ENCODE data around the gene TTC7B.

DNA sequence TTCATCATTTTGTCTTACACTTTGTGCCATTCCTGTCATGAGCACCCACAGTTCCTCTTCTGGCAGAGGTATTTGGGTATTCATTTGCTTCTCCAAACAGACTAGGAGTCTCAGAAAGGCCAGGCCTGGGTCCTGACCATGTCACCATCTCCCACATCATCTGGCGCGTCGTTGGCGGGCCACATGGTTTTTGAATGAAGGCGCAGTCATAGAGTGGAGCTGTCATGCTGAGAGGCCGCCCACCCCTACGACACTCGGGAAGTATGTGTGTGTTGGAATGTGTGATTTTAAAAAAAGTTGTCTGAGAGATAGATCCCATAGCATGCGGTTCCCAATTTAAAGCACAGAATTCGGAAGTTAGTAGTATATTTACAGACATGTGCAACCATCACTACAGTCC, 15.6 kb upstream of the TTC7B start:
- TF ChIP-seq CTCF (conservative IDR thresholded peaks at IDR 0.05; ENCODE audit: low read depth in 2 of 2): no peak
- TF ChIP-seq EZH2 (IDR thresholded peaks at IDR 0.05; ENCODE audit: low read depth, unreplicated experiment): no peak
- TF ChIP-seq EZH2phosphoT487 (IDR thresholded peaks at IDR 0.05; ENCODE audit: unreplicated experiment): no peak
- TF ChIP-seq ETS1 (IDR thresholded peaks at IDR 0.05): no peak
- no peak for TF ChIP-seq CREB1 (CRISPR knock-in tag; IDR thresholded peaks at IDR 0.05; ENCODE audit: low read depth)
- TF ChIP-seq, protein P1, sequence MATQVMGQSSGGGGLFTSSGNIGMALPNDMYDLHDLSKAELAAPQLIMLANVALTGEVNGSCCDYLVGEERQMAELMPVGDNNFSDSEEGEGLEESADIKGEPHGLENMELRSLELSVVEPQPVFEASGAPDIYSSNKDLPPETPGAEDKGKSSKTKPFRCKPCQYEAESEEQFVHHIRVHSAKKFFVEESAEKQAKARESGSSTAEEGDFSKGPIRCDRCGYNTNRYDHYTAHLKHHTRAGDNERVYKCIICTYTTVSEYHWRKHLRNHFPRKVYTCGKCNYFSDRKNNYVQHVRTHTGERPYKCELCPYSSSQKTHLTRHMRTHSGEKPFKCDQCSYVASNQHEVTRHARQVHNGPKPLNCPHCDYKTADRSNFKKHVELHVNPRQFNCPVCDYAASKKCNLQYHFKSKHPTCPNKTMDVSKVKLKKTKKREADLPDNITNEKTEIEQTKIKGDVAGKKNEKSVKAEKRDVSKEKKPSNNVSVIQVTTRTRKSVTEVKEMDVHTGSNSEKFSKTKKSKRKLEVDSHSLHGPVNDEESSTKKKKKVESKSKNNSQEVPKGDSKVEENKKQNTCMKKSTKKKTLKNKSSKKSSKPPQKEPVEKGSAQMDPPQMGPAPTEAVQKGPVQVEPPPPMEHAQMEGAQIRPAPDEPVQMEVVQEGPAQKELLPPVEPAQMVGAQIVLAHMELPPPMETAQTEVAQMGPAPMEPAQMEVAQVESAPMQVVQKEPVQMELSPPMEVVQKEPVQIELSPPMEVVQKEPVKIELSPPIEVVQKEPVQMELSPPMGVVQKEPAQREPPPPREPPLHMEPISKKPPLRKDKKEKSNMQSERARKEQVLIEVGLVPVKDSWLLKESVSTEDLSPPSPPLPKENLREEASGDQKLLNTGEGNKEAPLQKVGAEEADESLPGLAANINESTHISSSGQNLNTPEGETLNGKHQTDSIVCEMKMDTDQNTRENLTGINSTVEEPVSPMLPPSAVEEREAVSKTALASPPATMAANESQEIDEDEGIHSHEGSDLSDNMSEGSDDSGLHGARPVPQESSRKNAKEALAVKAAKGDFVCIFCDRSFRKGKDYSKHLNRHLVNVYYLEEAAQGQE (IDR thresholded peaks at IDR 0.05; ENCODE audit: unreplicated experiment): no peak
- TF ChIP-seq POLR2AphosphoS5 (IDR thresholded peaks at IDR 0.05; ENCODE audit: low read depth): no peak
- no peak for TF ChIP-seq NANOG (IDR thresholded peaks at IDR 0.05; ENCODE audit: borderline replicate concordance)
- TF ChIP-seq STAT1 (IDR thresholded peaks at IDR 0.05; ENCODE audit: unreplicated experiment): no peak
- TF ChIP-seq JUNB (IDR thresholded peaks at IDR 0.05; ENCODE audit: unreplicated experiment): no peak
- no peak for TF ChIP-seq ZNF331 (CRISPR knock-in tag; IDR thresholded peaks at IDR 0.05; ENCODE audit: low read depth)
- TF ChIP-seq, protein P2, sequence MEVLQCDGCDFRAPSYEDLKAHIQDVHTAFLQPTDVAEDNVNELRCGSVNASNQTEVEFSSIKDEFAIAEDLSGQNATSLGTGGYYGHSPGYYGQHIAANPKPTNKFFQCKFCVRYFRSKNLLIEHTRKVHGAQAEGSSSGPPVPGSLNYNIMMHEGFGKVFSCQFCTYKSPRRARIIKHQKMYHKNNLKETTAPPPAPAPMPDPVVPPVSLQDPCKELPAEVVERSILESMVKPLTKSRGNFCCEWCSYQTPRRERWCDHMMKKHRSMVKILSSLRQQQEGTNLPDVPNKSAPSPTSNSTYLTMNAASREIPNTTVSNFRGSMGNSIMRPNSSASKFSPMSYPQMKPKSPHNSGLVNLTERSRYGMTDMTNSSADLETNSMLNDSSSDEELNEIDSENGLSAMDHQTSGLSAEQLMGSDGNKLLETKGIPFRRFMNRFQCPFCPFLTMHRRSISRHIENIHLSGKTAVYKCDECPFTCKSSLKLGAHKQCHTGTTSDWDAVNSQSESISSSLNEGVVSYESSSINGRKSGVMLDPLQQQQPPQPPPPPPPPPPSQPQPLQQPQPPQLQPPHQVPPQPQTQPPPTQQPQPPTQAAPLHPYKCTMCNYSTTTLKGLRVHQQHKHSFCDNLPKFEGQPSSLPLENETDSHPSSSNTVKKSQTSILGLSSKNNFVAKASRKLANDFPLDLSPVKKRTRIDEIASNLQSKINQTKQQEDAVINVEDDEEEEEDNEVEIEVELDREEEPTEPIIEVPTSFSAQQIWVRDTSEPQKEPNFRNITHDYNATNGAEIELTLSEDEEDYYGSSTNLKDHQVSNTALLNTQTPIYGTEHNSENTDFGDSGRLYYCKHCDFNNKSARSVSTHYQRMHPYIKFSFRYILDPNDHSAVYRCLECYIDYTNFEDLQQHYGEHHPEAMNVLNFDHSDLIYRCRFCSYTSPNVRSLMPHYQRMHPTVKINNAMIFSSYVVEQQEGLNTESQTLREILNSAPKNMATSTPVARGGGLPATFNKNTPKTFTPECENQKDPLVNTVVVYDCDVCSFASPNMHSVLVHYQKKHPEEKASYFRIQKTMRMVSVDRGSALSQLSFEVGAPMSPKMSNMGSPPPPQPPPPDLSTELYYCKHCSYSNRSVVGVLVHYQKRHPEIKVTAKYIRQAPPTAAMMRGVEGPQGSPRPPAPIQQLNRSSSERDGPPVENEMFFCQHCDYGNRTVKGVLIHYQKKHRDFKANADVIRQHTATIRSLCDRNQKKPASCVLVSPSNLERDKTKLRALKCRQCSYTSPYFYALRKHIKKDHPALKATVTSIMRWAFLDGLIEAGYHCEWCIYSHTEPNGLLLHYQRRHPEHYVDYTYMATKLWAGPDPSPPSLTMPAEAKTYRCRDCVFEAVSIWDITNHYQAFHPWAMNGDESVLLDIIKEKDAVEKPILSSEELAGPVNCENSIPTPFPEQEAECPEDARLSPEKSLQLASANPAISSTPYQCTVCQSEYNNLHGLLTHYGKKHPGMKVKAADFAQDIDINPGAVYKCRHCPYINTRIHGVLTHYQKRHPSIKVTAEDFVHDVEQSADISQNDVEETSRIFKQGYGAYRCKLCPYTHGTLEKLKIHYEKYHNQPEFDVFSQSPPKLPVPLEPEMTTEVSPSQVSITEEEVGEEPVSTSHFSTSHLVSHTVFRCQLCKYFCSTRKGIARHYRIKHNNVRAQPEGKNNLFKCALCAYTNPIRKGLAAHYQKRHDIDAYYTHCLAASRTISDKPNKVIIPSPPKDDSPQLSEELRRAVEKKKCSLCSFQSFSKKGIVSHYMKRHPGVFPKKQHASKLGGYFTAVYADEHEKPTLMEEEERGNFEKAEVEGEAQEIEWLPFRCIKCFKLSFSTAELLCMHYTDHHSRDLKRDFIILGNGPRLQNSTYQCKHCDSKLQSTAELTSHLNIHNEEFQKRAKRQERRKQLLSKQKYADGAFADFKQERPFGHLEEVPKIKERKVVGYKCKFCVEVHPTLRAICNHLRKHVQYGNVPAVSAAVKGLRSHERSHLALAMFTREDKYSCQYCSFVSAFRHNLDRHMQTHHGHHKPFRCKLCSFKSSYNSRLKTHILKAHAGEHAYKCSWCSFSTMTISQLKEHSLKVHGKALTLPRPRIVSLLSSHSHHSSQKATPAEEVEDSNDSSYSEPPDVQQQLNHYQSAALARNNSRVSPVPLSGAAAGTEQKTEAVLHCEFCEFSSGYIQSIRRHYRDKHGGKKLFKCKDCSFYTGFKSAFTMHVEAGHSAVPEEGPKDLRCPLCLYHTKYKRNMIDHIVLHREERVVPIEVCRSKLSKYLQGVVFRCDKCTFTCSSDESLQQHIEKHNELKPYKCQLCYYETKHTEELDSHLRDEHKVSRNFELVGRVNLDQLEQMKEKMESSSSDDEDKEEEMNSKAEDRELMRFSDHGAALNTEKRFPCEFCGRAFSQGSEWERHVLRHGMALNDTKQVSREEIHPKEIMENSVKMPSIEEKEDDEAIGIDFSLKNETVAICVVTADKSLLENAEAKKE (CRISPR knock-in tag; IDR thresholded peaks at IDR 0.05): no peak

Measured in GM23338 (cell line).